ENCODE results near the gene SEPSECS.

- TF ChIP-seq CTCF (tag by site-specific recombination; IDR thresholded peaks at IDR 0.05) (no peak), ZNF621 (tag by site-specific recombination; IDR thresholded peaks at IDR 0.05) (no peak), ZNF138 (tag by site-specific recombination; IDR thresholded peaks at IDR 0.05; ENCODE audit: borderline replicate concordance) (no peak)
Measured at GRCh38 chr4:25092139-25092538, 68.1 kb downstream of the SEPSECS start.
